Left lobe of liver (tissue), 2 donors: Measurements from ENCODE around the gene UNCX. TPM values are rescaled to one million over a fixed set of nuclear protein-coding genes. Genes with fewer than 3 reads are reported as not detected.
"Not testable (repeated sequence)": the region's sequence is repeated elsewhere in the genome, so short reads cannot be mapped to it uniquely, and the experiment has no call there.

Experiments used
- ATAC-seq: fragments of 200-7000 bp; cut with Tn5 transposase; one replicate; pipeline ENCODE4 v1.9.1; 2020; ENCODE audit warnings: mild to moderate bottlenecking, moderate library complexity
- DNase-seq: peaks from one replicate; pipeline ENCODE4 v3.0.0-alpha.2; 2020; ENCODE audit warnings: low spot score
- total RNA-seq: library from RNA; stranded (reverse); gene quantifications from one replicate; pipeline ENCODE4 v1.2.1, GENCODE V29; 2021
- donor health status: DM: no; HTN: no; CAD: no; lungs with moderate emphysema.
- donor health status: DM: no; HTN: yes; CAD: no.

The UNCX gene
- total RNA-seq, result not detected

- ATAC-seq, result no peak
- DNase-seq, result no peak
These were observed at the start of gene UNCX for GRCh38 chr7:1232623-1233332. TSS of gene UNCX (plus strand) at chr7:1232872. CDS start at chr7:1233018, 146 bp downstream.

- no peak for DNase-seq
These were observed 45.5 kb upstream of the UNCX start for GRCh38 chr7:1187127-1187526.

GRCh38 chr7:1188720-1189294 is 43.9 kb upstream of the UNCX start:
- DNase-seq (no peak), ATAC-seq (no peak)

More at GRCh38 chr7:1187127-1187526, 45.5 kb upstream of the UNCX start:
- ATAC-seq, result no peak

GRCh38 chr7:1189986-1190772 is 42.5 kb upstream of the UNCX start:
- DNase-seq (no peak), ATAC-seq (no peak)

- no peak for ATAC-seq
These were observed 40.4 kb upstream of the UNCX start for GRCh38 chr7:1192171-1192676.

GRCh38 chr7:1193593-1194424 is 38.9 kb upstream of the UNCX start:
- DNase-seq (peak; percentile 62), ATAC-seq (peak; percentile 99)

More at GRCh38 chr7:1192171-1192676, 40.4 kb upstream of the UNCX start:
- no peak for DNase-seq

GRCh38 chr7:1196441-1196840 is 36.2 kb upstream of the UNCX start:
- ATAC-seq, DNase-seq: not testable (repeated sequence)

GRCh38 chr7:1196950-1197349 is 35.7 kb upstream of the UNCX start:
- DNase-seq (no peak), ATAC-seq (no peak)

- DNase-seq, result no peak
These were observed 34.6 kb upstream of the UNCX start for GRCh38 chr7:1197997-1198625.

GRCh38 chr7:1200045-1200444 is 32.6 kb upstream of the UNCX start:
- ATAC-seq (no peak), DNase-seq (no peak)

More at GRCh38 chr7:1197997-1198625, 34.6 kb upstream of the UNCX start:
- no peak for ATAC-seq

GRCh38 chr7:1201916-1202315 is 30.8 kb upstream of the UNCX start:
- ATAC-seq (no peak), DNase-seq (no peak)

- DNase-seq, ATAC-seq: not testable (repeated sequence)
These were observed 29.8 kb upstream of the UNCX start for GRCh38 chr7:1202914-1203313.

- ATAC-seq, result no peak
- no peak for DNase-seq
These were observed 28.1 kb upstream of the UNCX start for GRCh38 chr7:1204460-1205140.

GRCh38 chr7:1205742-1206141 is 26.9 kb upstream of the UNCX start:
- not testable (repeated sequence) for DNase-seq, ATAC-seq

GRCh38 chr7:1209097-1209496 is 23.6 kb upstream of the UNCX start:
- ATAC-seq (no peak), DNase-seq (no peak)

- no peak for DNase-seq
These were observed 22.2 kb upstream of the UNCX start for GRCh38 chr7:1210321-1210978.

GRCh38 chr7:1210979-1211608 is 21.6 kb upstream of the UNCX start:
- ATAC-seq, result no peak

More at GRCh38 chr7:1210321-1210978, 22.2 kb upstream of the UNCX start:
- no peak for ATAC-seq

GRCh38 chr7:1211611-1212010 is 21.1 kb upstream of the UNCX start:
- DNase-seq (no peak), ATAC-seq (no peak)

More at GRCh38 chr7:1210979-1211608, 21.6 kb upstream of the UNCX start:
- no peak for DNase-seq
